Measurements from ENCODE around the gene CLDN22.

DNA sequence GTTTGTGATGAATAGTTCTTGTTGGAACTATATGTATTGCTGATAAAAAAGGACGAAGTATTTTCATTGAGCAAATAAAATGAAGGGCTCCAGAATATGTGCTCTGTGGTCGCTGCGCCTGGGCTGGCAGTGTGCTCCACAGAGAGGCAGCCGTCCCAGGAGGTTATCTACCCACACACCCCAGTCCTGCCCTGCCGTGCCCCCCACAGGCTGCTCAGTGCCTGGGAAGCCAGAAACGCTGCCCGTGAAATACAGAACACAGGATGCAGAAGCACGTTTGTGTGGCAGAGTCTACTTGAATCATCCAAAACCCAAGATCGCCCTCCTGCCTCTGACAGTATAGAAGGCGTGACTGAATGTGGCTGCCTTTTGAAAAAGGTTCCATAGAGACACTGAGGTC, 1.4 kb downstream of the CLDN22 start:
- TF ChIP-seq, protein P1, sequence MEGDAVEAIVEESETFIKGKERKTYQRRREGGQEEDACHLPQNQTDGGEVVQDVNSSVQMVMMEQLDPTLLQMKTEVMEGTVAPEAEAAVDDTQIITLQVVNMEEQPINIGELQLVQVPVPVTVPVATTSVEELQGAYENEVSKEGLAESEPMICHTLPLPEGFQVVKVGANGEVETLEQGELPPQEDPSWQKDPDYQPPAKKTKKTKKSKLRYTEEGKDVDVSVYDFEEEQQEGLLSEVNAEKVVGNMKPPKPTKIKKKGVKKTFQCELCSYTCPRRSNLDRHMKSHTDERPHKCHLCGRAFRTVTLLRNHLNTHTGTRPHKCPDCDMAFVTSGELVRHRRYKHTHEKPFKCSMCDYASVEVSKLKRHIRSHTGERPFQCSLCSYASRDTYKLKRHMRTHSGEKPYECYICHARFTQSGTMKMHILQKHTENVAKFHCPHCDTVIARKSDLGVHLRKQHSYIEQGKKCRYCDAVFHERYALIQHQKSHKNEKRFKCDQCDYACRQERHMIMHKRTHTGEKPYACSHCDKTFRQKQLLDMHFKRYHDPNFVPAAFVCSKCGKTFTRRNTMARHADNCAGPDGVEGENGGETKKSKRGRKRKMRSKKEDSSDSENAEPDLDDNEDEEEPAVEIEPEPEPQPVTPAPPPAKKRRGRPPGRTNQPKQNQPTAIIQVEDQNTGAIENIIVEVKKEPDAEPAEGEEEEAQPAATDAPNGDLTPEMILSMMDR (IDR thresholded peaks at IDR 0.05) = no peak
- TF ChIP-seq POLR2A (IDR thresholded peaks at IDR 0.05) = no peak
